Hepatocyte (in vitro differentiated cells): Measurements from ENCODE around the gene CLK4. TPM values are rescaled to one million over a fixed set of nuclear protein-coding genes. Genes with fewer than 3 reads are reported as not detected.

Source experiments
- DNase-seq: peaks from one replicate; pipeline ENCODE4 v3.0.0-alpha.2; 2016; ENCODE audit warnings: low spot score
- H2AFZ ChIP-seq: fragments of 200-600 bp; sonication (generic); 2 replicates; pipeline ENCODE4 v1.6.0; 2016; ENCODE audit warnings: antibody characterized with exemption, mild to moderate bottlenecking
- H3K27ac ChIP-seq: fragments of 200-600 bp; sonication (generic); 2 replicates; pipeline ENCODE4 v1.5.1; 2016; ENCODE audit warnings: mild to moderate bottlenecking
- H3K27me3 ChIP-seq: fragments of 200-600 bp; sonication (generic); 2 replicates; pipeline ENCODE4 v1.6.1; 2016
- H3K36me3 ChIP-seq: fragments of 200-600 bp; sonication (generic); replicated peaks from 2 replicates; pipeline ENCODE4 v1.5.1; 2016; ENCODE audit warnings: low read depth; ENCODE audit not compliant: insufficient read depth
- H3K4me1 ChIP-seq: fragments of 200-600 bp; sonication (generic); 2 replicates; pipeline ENCODE4 v1.5.1; 2016; ENCODE audit warnings: mild to moderate bottlenecking, moderate library complexity; ENCODE audit not compliant: insufficient read depth
- H3K4me2 ChIP-seq: fragments of 200-600 bp; sonication (generic); 2 replicates; pipeline ENCODE4 v1.6.0; 2016
- H3K4me3 ChIP-seq: fragments of 200-600 bp; sonication (generic); 2 replicates; pipeline ENCODE4 v1.5.1; 2016; ENCODE audit warnings: mild to moderate bottlenecking
- H3K79me2 ChIP-seq: fragments of 200-600 bp; sonication (generic); 2 replicates; pipeline ENCODE4 v1.6.0; 2017; ENCODE audit warnings: mild to moderate bottlenecking
- H3K9me2 ChIP-seq: fragments of 200-600 bp; sonication (generic); replicated peaks from 2 replicates; pipeline ENCODE4 v1.6.0; 2017; ENCODE audit warnings: mild to moderate bottlenecking; ENCODE audit not compliant: insufficient read depth
- H3K9me3 ChIP-seq: fragments of 200-600 bp; sonication (generic); 2 replicates; pipeline ENCODE4 v1.5.1; 2016; ENCODE audit warnings: low read depth, mild to moderate bottlenecking
- H4K20me1 ChIP-seq: fragments of 200-600 bp; sonication (generic); 2 replicates; pipeline ENCODE4 v1.6.0; 2016; ENCODE audit warnings: mild to moderate bottlenecking; ENCODE audit not compliant: insufficient read depth, poor library complexity, severe bottlenecking
- EZH2 ChIP-seq: fragments of 200-600 bp; sonication (generic); IDR thresholded peaks from 2 replicates; pipeline ENCODE4 v1.6.1; 2016; ENCODE audit warnings: antibody characterized with exemption, mild to moderate bottlenecking, borderline replicate concordance
- EZH2phosphoT487 ChIP-seq: fragments of 200-600 bp; sonication (generic); IDR thresholded peaks from one replicate; pipeline ENCODE4 v1.6.1; 2018; ENCODE audit warnings: antibody characterized with exemption, mild to moderate bottlenecking, low read depth, moderate library complexity; ENCODE audit not compliant: unreplicated experiment, severe bottlenecking
- WGBS: methylation state at CpG from one replicate; pipeline ENCODE4 v1.1.6; 2016; ENCODE audit warnings: low lambda C conversion rate; ENCODE audit errors: missing lambda C conversion rate; 5-methylcytosine and 5-hydroxymethylcytosine counted together
- polyA plus RNA-seq: library from polyadenylated mRNA; unstranded; fragments of >200 nt; fragmentation: Nextera tagmentation; extraction: Ambion mirVana; gene quantifications from 2 replicates; pipeline ENCODE4 v1.2.1, GENCODE V29; 2016
- total RNA-seq: library from RNA; depleted of rRNA; stranded (reverse); fragments of >200 nt; gene quantifications from 2 replicates; pipeline ENCODE4 v1.2.3, GENCODE V29; 2014
- TF ChIP-seq, protein P1 (sequence below): fragments of 200-600 bp; sonication (generic); IDR thresholded peaks from 2 replicates; pipeline ENCODE4 v1.5.1; 2016; ENCODE audit warnings: antibody characterized with exemption, mild to moderate bottlenecking; ENCODE audit not compliant: poor library complexity

Gene CLK4
- total and polyA plus RNA-seq, 2 experiments from 2014 or later, result 17.9 to 28.4 TPM

DNA sequence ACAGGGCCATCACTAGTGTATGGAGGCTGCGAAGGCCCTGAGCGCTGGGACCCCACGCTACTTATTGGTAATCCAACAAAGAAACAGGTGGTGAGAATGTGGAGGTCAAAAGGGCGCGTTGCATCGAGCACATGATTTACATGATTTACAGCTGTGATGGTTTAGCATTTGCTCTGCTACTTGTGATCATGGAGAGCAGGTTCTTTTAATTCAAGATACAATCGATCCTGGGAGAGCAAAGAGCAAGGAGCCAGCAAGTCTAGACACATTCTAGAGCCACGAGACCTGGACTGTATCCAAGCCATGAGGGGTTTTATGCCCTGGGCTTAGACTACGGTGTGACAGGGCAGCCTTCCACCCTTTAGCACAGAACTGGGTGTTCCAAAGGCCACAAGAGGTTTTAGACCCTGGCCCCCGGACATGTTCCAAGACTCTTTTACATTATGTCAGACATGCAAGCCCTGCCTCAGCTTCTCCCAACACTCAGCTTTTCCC lies 47.0 kb upstream of the CLK4 start:
- WGBS, result 78% methylated on average over 10 of the region's 10 CpGs

DNA sequence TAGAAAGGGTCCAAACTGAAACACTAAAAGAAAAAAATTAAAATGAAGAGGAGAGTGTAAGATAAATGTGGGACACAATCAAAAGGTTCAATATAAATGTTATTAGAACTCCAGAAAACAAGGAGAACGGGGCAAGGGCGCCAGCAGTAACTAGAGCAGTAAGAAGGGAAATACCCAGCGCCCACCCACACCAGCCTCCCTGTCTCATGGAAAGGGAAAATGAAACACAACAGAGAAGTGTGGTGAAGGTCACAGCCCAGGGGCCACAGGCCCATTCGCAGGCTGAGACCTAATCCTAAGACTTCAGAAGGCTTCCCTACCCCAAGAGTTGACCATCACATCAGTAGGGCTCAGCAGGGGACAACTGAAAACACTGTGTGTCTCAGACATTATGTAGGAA lies 45.8 kb upstream of the CLK4 start:
- no peaks in the 10 kb centered on the region for H3K79me2 ChIP-seq
- no peaks in the 10 kb centered on the region for H3K36me3 ChIP-seq
- H3K9me3 ChIP-seq, result no peaks in the 10 kb centered on the region
- H3K27me3 ChIP-seq, result no peaks in the 10 kb centered on the region
- DNase-seq, result no peak
- no peaks in the 10 kb centered on the region for H4K20me1 ChIP-seq
- TF ChIP-seq, protein P1, sequence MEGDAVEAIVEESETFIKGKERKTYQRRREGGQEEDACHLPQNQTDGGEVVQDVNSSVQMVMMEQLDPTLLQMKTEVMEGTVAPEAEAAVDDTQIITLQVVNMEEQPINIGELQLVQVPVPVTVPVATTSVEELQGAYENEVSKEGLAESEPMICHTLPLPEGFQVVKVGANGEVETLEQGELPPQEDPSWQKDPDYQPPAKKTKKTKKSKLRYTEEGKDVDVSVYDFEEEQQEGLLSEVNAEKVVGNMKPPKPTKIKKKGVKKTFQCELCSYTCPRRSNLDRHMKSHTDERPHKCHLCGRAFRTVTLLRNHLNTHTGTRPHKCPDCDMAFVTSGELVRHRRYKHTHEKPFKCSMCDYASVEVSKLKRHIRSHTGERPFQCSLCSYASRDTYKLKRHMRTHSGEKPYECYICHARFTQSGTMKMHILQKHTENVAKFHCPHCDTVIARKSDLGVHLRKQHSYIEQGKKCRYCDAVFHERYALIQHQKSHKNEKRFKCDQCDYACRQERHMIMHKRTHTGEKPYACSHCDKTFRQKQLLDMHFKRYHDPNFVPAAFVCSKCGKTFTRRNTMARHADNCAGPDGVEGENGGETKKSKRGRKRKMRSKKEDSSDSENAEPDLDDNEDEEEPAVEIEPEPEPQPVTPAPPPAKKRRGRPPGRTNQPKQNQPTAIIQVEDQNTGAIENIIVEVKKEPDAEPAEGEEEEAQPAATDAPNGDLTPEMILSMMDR, result no peak
- TF ChIP-seq EZH2 (no peak), EZH2phosphoT487 (no peak)
- no peak overlapping the region for H3K4me2 ChIP-seq
- no peaks in the 10 kb centered on the region for H3K9me2 ChIP-seq
- no peak overlapping the region for H2AFZ ChIP-seq
- H3K4me1 ChIP-seq, result no peaks in the 10 kb centered on the region
- H3K4me3 ChIP-seq, result no peak overlapping the region
- no peak overlapping the region for H3K27ac ChIP-seq
- 83% methylated on average over 4 of the region's 4 CpGs for WGBS

More for the DNA sequence above, 47.0 kb upstream of the CLK4 start:
- H4K20me1 ChIP-seq, result no peaks in the 10 kb centered on the region
- no peak for DNase-seq
- no peak overlapping the region for H3K27ac ChIP-seq
- no peaks in the 10 kb centered on the region for H3K9me3 ChIP-seq
- H3K27me3 ChIP-seq, result no peaks in the 10 kb centered on the region
- no peaks in the 10 kb centered on the region for H3K36me3 ChIP-seq
- no peaks in the 10 kb centered on the region for H3K9me2 ChIP-seq
- H3K79me2 ChIP-seq, result no peaks in the 10 kb centered on the region
- TF ChIP-seq EZH2phosphoT487, result no peak
- TF ChIP-seq, protein P1, result no peak
- TF ChIP-seq EZH2, result no peak
- no peak overlapping the region for H3K4me2 ChIP-seq
- no peaks in the 10 kb centered on the region for H3K4me1 ChIP-seq
- no peak overlapping the region for H2AFZ ChIP-seq
- no peak overlapping the region for H3K4me3 ChIP-seq

DNA sequence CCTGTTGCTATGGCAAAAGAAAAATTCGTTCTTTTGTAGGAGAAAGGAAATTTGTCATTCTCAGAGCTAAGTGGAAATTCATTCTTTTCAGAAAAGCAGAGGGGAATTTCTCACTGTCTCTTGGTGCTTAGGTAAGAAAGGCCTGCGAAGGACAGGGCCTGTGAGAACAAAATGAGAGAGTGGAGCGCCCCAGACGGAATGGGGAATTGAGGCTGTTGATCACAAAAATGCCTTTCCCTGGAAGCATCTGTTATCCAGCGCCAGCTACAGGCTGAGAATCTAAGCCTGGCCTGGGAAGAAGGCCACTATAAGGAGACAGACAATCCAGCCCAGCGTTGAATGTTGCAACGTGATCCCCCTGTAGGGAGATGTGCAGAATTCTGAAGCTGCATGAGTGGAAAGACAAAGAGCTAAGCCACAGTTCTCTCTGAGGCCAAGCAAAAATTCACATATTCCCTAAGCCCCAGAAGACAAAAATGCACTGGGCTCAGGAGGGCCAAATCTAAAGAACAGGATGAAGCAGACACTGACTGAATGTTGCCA lies 44.8 kb upstream of the CLK4 start:
- Histone ChIP-seq H3K79me2 (no peaks in the 10 kb centered on the region), H3K4me1 (no peaks in the 10 kb centered on the region), H3K9me3 (no peaks in the 10 kb centered on the region), H3K27me3 (no peaks in the 10 kb centered on the region), H4K20me1 (no peaks in the 10 kb centered on the region), H3K4me2 (no peak overlapping the region), H3K4me3 (no peak overlapping the region), H3K36me3 (no peaks in the 10 kb centered on the region), H2AFZ (no peak overlapping the region), H3K9me2 (no peaks in the 10 kb centered on the region), H3K27ac (no peak overlapping the region)
- WGBS, result 71% methylated on average over 7 of the region's 7 CpGs
- no peak for DNase-seq
- TF ChIP-seq, protein P1, result no peak
- no peak for TF ChIP-seq EZH2
- TF ChIP-seq EZH2phosphoT487, result no peak
